Kidney glomerular epithelial cell (primary cell): Measurements from ENCODE around the gene GOLIM4.

Experiments used
- DNase-seq: peaks from one replicate; lab custom pipeline; 2025; lab: John Stamatoyannopoulos, UW

The GOLIM4 gene

GRCh38 chr3:168100777-168101492, 5.2 kb upstream of the GOLIM4 start:
- no peak for DNase-seq

DNA sequence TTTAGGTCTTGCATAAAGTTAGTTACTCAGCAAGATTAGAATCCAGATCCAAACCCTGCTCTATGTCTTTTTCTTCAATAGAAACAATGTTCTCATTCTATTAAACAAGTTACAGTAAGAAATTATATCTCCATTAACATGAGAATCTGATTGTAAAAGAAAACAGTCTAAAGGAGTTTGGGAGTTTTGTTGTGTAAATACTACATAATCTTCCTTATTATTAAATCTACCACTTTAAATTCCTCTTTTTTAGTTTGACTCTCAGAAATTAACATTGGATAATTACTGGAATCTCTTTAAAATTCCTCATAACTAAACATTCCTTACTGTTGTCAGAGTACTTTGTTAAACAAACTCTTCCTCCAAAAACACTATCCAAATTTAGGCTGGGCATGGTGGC, 1.7 kb upstream of the GOLIM4 start:
- DNase-seq: no peak

GRCh38 chr3:168096210-168096652, 507 bp upstream of the GOLIM4 start:
- DNase-seq: peak; percentile 97

DNA sequence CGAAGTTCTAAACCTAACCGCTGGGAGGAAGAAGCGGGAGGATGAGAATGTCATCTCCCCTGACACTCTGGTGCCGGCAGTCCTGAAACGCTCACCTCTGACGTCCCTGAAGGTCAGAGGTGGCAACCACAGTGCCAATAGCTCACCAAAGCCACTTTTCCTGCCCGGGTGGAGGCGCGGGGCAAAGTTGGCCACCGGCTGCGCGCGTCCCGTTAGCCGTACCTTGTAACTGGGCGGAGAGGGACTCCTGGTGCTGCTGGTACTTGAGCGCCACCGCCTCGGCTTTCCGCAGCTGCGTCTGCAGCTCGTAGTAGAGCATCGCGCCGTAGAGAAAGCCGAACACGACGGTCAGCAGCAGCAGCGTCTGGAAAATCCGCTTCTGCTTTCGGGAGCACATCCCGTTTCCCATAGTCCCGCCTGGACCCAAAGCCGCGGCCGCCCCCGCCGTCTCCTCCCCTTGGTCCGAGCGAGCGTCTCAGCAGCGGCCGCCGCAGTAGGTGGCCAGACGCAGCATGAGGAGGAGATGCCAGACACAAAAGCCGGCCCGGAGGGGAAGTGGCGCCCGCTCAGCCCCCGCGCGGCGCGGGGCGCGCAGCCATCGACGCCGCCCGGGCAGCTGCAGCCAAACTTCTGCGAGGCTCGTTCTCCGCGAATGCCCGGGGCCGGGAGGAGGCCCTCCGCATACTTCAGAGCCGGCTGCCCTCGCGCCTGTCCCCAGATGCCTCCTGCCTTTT, 680 bp downstream of the GOLIM4 start:
- DNase-seq: peak; percentile 53

GRCh38 chr3:168094580-168094876, 1.2 kb downstream of the GOLIM4 start:
- DNase-seq: no peak

DNA sequence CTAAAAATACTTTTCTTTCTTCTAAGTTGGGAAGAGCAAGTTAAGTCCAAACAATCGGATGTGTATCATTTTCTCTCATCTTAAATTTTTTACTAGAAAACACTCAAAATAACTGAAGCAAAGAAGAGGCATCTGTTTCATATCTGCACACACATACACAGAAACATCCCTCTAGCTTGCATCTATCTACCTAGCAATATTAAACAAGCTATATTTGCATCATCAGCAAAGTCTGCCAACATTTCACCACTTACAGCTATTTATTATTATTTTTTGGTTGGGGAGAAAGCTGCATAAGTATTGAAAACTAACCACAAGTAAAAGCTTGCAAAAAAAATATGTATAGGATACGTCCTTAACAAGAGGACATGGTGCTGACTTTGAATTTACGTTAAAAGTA, 1.9 kb downstream of the GOLIM4 start:
- no peak for DNase-seq

DNA sequence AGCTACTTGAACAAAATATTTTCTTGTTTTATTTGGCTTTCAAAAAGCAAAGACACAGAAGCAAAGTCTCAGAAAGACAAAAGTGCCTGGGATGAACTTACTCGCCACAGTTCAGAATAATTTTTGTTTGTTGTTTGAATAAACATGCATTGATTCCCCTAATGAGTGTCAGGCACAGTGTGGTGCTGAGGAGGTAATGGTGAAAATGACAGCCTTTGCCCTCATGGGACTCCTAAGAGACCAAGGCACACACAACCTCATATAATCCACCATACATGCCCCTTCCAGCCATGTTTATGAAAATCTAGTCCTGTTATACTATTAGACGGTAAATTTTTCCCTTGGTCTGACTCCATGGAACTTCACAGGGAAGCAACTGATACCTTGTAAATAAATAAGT, 2.5 kb downstream of the GOLIM4 start:
- DNase-seq: no peak

DNA sequence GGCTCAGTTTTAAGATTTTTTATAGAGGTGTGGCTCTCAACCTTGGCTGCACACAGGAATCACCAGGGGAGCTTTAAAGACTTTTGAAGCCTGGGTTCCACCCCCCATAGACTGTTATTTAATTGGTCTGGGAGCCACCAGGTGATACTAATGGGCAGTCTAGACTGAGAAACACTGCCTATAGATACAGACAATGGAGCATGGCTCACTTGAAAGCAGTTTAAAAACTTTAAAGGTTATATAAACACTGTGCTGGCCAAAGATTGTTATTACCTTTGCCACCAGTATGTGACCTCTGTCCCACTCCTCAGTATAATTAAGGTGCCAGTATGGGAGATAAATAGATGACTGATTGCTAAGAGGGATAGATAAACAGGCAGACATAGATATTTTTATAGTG, 3.8 kb downstream of the GOLIM4 start:
- no peak for DNase-seq

DNA sequence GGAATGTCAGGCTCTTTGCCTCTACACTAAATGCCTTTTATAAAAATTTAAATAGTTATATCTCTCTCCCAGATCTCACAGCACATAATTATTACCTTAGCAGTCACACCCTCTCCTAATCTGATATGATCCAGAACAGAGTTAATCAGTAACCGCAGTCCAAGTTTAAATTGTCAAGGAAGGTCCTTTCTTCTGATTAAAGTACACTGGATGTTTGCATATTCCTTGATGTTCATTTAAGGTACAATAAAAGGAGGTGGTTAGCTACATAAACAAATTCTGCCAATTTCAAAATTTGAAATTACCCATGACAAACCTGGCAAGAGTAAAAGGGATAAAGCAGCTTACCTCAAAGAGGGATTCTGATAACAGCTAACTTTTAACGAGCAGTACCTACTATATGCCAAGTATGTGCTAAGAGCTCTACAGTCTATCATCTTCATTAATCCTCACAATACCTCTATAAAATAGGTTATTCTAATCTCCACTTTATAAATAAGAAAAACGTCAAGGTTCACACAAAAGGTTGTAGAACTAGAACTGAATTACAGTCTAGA, 4.3 kb downstream of the GOLIM4 start:
- peak; percentile 11 for DNase-seq

DNA sequence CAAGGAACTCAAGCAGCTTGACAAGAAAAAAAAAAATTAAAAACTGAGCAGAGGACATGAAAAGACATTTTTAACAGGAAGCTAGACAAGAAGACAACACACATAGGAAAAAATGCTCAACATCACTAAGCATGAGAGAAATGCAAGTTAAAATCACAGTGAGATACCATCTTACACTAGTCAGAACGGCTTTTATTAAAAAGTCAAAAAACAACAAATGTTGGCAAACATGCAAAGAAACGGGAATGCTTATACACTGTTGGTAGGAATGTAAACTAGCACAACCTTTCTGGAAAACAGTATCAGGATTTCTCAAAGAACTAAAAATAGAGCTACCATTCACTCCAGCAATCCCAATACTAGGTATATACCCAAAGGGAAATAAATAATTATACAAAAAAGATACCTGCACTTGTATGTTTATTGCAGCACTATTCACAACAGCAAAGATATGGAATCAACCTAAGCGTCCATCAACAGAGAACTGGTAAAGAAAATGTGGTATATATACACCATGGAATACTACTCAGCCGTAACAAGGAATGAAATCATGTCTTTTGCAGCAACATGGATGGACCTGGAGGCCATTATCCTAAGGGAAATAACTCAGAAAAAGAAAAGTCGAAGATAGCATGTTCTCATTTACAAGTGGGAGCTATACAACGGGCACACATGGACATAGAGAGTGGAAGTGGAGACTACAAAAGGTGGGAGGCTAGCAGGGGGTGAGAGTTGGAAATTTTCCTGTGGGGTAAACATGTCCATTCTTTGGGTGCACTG, 5.2 kb downstream of the GOLIM4 start:
- DNase-seq: no peak

- DNase-seq: no peak
These were observed 6.4 kb downstream of the GOLIM4 start for GRCh38 chr3:168089179-168089771.

GRCh38 chr3:168088106-168088720, 7.5 kb downstream of the GOLIM4 start:
- DNase-seq: no peak

GRCh38 chr3:168087539-168087938, 8.2 kb downstream of the GOLIM4 start:
- no peak for DNase-seq

- no peak for DNase-seq
These were observed 9.0 kb downstream of the GOLIM4 start for GRCh38 chr3:168086541-168087260.

DNA sequence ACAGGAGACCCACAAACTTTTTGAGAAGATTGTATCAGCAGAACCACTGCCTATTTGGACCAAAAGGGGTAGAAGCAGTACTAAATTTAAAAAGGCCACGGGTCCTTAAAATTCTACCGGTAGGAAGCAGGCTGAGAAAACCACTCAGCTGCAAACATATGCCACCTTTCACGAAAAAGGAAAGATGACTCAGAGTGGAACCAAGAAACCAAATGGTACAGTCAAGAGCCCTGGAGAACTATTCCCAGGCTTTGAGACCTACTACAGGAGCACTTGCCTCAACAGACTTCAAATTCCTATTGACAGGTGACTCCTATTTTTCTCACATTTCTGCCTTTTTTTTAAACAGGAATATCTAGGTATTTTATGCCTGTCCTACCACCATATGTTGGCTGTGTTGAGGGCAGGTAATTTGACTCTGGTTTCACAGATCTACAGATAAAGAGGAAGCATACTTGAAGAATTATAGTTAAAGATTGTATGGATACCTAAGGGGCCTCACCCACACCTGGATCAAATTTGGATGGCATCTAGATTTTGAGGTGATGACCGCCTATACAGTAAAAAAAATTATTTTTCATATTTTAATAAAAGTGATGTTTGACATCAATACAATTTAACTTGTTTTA, 10.1 kb downstream of the GOLIM4 start:
- DNase-seq: no peak

- no peak for DNase-seq
These were observed 11.8 kb downstream of the GOLIM4 start for GRCh38 chr3:168083906-168084305.

DNA sequence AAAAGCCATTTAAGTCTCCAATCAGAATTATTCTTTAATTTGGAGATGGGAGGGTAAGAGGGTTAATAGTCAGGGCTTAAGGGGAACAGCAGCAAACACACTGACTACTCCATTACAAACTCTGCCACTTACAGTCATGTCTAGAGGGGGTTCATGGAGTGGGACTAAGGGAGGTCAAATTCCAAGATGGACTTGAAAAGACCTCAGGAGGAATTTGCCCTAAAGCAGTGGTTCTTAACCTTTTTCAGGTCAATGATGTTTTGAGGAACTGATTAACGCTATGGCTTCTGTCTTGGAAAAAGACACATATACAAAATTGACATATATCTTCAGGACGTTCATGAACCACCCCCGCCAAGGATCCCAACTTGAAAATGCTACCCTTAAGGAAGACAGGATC, 13.9 kb downstream of the GOLIM4 start:
- DNase-seq: no peak

DNA sequence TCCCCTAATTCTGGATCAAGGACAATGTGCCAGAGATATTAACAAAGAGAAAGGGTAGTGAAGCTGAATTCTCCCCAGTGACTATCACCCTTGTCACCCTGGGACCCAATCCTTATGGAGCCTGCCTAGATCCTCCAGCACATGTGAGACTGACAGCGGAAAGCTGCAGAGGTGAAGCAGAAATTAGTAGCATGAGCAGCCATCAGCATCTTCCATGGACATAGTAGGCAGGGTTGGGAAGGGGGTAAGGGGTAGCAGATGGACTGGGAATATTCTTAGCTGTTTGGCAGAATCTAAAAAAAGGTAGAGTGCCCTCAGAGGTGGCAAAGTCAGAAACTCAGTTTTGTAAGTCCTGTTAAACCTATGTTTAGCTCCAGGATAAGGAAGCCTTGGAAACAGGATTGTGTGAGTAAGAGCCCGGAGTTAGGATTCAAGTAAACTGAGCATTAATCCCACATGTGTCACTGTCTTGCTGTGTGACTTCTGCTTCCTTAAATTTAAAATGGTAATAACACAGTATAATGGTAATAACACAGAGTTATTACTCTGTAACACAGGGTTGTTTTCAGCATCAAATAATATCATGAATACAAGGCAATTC, 14.5 kb downstream of the GOLIM4 start:
- DNase-seq: no peak

DNA sequence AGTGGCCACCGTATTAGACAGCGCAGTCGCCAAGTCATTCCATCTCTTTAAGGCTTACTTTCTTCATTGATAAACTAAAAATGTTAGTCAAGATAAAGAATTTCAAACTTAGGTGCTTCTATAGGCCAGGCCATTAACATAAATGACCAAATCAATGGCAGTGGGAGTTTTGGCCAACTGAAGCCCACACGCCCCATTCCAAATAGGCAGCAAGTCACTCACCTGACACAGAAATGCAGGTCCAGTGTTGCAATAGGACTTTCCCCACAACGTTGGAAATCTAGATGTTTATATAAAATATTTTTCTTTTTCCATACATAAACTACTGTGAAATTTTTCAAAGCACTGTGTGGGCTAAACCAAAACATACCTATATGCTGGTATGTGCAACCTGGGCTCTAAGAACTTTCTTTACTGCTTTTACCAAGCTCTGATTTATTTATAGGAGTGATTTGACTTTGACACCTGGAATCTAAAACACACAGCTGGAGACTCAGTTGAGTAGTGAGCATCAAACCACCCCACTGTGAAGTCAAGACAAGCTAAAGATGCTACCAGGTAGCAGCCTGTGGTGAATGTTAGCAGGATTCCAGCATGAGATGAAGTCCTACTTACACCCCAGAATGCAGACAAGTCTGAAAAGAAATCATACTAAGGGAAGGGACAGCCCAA, 15.1 kb downstream of the GOLIM4 start:
- no peak for DNase-seq

GRCh38 chr3:168080022-168080421, 15.7 kb downstream of the GOLIM4 start:
- no peak for DNase-seq
